HG03354 (cell line): ENCODE data around the gene OR1I1.

Experiments used
- ATAC-seq: cut with Tn5 transposase; IDR thresholded peaks from one replicate; pipeline ENCODE4 v1.9.1; 2021; ENCODE audit warnings: mild to moderate bottlenecking; ENCODE audit not compliant: unreplicated experiment, poor library complexity, severe bottlenecking

OR1I1 gene

DNA sequence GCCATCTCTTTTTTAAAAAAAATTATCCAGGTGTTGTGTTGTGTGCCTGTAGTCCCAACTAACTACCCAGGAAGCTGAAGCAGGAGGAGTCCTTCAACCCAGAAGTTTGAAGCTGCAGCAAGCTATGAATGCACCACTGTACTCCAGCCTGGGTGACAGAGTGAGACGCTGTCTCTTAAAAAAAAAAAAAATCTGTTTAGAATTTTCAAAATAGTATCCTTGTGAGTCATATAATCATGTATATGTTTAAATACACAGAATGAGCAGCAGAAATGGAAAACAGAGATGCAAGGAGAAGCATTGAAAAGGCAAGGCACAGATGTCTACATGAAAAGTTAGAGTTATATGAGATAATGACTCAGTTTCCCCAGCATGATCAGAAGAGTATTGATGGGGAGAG is 56.4 kb downstream of the OR1I1 start:
- no peak for ATAC-seq

DNA sequence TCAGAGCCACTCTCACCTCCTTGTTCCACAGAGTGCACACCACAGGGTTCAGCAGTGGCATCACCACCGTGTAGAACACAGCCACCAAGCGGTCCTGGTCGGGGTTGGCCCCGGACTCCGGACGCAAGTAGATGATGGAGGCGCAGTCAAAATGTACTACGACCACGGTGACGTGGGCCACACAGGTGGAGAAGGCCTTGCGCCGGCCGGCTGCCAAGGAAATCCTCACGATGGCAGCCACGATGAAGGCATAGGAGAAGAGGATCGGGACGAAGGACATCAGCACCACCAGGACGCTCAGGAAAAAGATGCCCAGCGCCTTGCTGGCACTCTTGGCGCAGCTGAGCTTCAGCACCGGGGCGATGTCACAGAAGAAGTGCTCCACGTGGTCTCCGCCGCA is 59.1 kb downstream of the OR1I1 start:
- no peak for ATAC-seq

DNA sequence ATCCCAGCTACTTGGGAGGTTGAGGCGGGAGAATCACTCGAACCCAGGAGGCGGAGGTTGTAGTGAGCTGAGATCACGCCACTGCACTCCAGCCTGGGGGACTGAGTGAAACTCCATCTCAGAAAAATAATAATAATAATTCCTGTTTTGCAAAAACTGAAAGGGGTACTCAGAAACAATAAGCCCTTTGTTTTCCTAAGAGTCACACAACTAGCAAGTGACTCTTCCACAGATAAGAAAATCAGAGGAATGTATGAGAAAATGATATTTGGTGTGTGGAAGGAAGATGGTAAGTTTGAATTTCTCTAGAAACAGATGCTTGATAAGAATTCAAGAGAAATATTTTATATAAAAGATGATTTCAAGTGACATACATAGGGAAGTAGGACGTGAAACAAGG is 60.3 kb downstream of the OR1I1 start:
- ATAC-seq, result no peak
